Ramos (cell line): Measurements from ENCODE around the gene HSD11B1L.

Experiments used
- in situ Hi-C: fragments of 300-500 bp; cut with MboI; formaldehyde crosslinking; loops from one replicate; pipeline ENCODE4 v1.14.3; 2022; ENCODE audit warnings: low sequenced_read_pairs; ENCODE audit not compliant: unreplicated experiment

Gene HSD11B1L

GRCh38 chr19:5666921-5667610 lies 13.8 kb upstream of the HSD11B1L start:
- in situ Hi-C loops, result no loop called here

GRCh38 chr19:5667751-5668271 lies 13.0 kb upstream of the HSD11B1L start:
- in situ Hi-C loops, result no loop called here

GRCh38 chr19:5669212-5669611 lies 11.6 kb upstream of the HSD11B1L start:
- in situ Hi-C loops, result no loop called here

- in situ Hi-C loops, result no loop called here
Measured at GRCh38 chr19:5671600-5671999, 9.2 kb upstream of the HSD11B1L start.

- in situ Hi-C loops, result no loop called here
Measured at GRCh38 chr19:5672708-5673459, 7.9 kb upstream of the HSD11B1L start.

- in situ Hi-C loops, result no loop called here
Measured at GRCh38 chr19:5673752-5674151, 7.1 kb upstream of the HSD11B1L start.

GRCh38 chr19:5674714-5675113 lies 6.1 kb upstream of the HSD11B1L start:
- in situ Hi-C loops, result no loop called here

GRCh38 chr19:5676105-5676771 lies 4.6 kb upstream of the HSD11B1L start:
- in situ Hi-C loops, result no loop called here

- in situ Hi-C loops, result no loop called here
Measured at GRCh38 chr19:5676772-5677105, 4.1 kb upstream of the HSD11B1L start.

GRCh38 chr19:5677136-5677535 lies 3.7 kb upstream of the HSD11B1L start:
- in situ Hi-C loops, result no loop called here

- in situ Hi-C loops, result no loop called here
Measured at GRCh38 chr19:5677580-5677979, 3.2 kb upstream of the HSD11B1L start.

GRCh38 chr19:5678071-5678718 lies 2.6 kb upstream of the HSD11B1L start:
- in situ Hi-C loops, result no loop called here

GRCh38 chr19:5679289-5680083 lies 1.3 kb upstream of the HSD11B1L start:
- in situ Hi-C loops, result loop anchor here (5.0 kb wide), 1 partner anchor 113 kb away; the partner anchor contains the start of gene DUS3L

GRCh38 chr19:5680084-5680436 lies 767 bp upstream of the HSD11B1L start:
- in situ Hi-C loops, result loop anchor here (5.0 kb wide), 1 partner anchor 112 kb away; the partner anchor contains the start of gene DUS3L

GRCh38 chr19:5681391-5682106 lies 722 bp downstream of the HSD11B1L start:
- in situ Hi-C loops, result loop anchor here (5.0 kb wide), 1 partner anchor 111 kb away; the partner anchor contains the start of gene DUS3L

GRCh38 chr19:5682107-5682482 lies 1.3 kb downstream of the HSD11B1L start:
- in situ Hi-C loops, result loop anchor here (5.0 kb wide), 1 partner anchor 110 kb away; the partner anchor contains the start of gene DUS3L

- in situ Hi-C loops, result loop anchor here (5.0 kb wide), 1 partner anchor 109 kb away; the partner anchor contains the start of gene DUS3L
Measured at GRCh38 chr19:5683177-5683886, 2.5 kb downstream of the HSD11B1L start.

GRCh38 chr19:5684694-5685430 lies 4.0 kb downstream of the HSD11B1L start:
- in situ Hi-C loops, result loop anchor here (5.0 kb wide), 1 partner anchor 107 kb away; the partner anchor contains the start of gene DUS3L
